Mononuclear cell (primary cell): ENCODE measurements around the gene ATAD2B. TPM values are rescaled to one million over a fixed set of nuclear protein-coding genes. Genes with fewer than 3 reads are reported as not detected.

Source experiments
- H3K27me3 ChIP-seq: 2 replicates; pipeline ENCODE4 v1.6.0; 2011; ENCODE audit warnings: low read length, control low read depth; ENCODE audit not compliant: insufficient read depth
- H3K4me1 ChIP-seq: 2 replicates; pipeline ENCODE4 v1.5.1; 2011; ENCODE audit warnings: mild to moderate bottlenecking, low read length, control low read depth; ENCODE audit not compliant: insufficient read depth
- H3K4me3 ChIP-seq: 2 replicates; pipeline ENCODE4 v1.5.1; 2011; ENCODE audit warnings: mild to moderate bottlenecking, low read length, moderate library complexity
- H3K9me3 ChIP-seq: 2 replicates; pipeline ENCODE4 v1.5.1; 2011; ENCODE audit warnings: low read depth, mild to moderate bottlenecking, control low read depth, low read length
- total RNA-seq: library from RNA; depleted of rRNA; stranded (reverse); fragments of >200 nt; gene quantifications from one replicate; pipeline ENCODE4 v1.2.3, GENCODE V29; 2012

The ATAD2B gene
- total RNA-seq, 1 donor = 55.2 TPM

- Histone ChIP-seq H3K4me1 (peaks cover 32% of the 10 kb centered on the region), H3K9me3 (no peaks in the 10 kb centered on the region), H3K27me3 (no peaks in the 10 kb centered on the region), H3K4me3 (peak overlapping the region; percentile 99)
These were observed 1.1 kb downstream of the ATAD2B start for GRCh38 chr2:23925702-23926289.

GRCh38 chr2:23924589-23925359 is 2.1 kb downstream of the ATAD2B start:
- H3K9me3 ChIP-seq = no peaks in the 10 kb centered on the region
- peaks cover 33% of the 10 kb centered on the region for H3K4me1 ChIP-seq
- H3K4me3 ChIP-seq = no peak overlapping the region
- H3K27me3 ChIP-seq = no peaks in the 10 kb centered on the region

- H3K4me1 ChIP-seq = peaks cover 17% of the 10 kb centered on the region
- H3K27me3 ChIP-seq = no peaks in the 10 kb centered on the region
- H3K4me3 ChIP-seq = no peak overlapping the region
- H3K9me3 ChIP-seq = no peaks in the 10 kb centered on the region
These were observed 8.0 kb downstream of the ATAD2B start for GRCh38 chr2:23918837-23919489.

GRCh38 chr2:23916727-23917405 is 10.1 kb downstream of the ATAD2B start:
- no peaks in the 10 kb centered on the region for H3K9me3 ChIP-seq
- H3K4me3 ChIP-seq = no peak overlapping the region
- no peaks in the 10 kb centered on the region for H3K27me3 ChIP-seq
- peaks cover 17% of the 10 kb centered on the region for H3K4me1 ChIP-seq

- no peak overlapping the region for H3K4me3 ChIP-seq
- H3K9me3 ChIP-seq = no peaks in the 10 kb centered on the region
- H3K27me3 ChIP-seq = no peaks in the 10 kb centered on the region
- H3K4me1 ChIP-seq = peaks cover 15% of the 10 kb centered on the region
These were observed 11.6 kb downstream of the ATAD2B start for GRCh38 chr2:23915327-23915726.

GRCh38 chr2:23912054-23912453 is 14.9 kb downstream of the ATAD2B start:
- Histone ChIP-seq H3K9me3 (no peaks in the 10 kb centered on the region), H3K27me3 (no peaks in the 10 kb centered on the region), H3K4me1 (peaks cover 7% of the 10 kb centered on the region), H3K4me3 (no peak overlapping the region)

- Histone ChIP-seq H3K4me3 (no peak overlapping the region), H3K4me1 (peaks cover 20% of the 10 kb centered on the region), H3K27me3 (no peaks in the 10 kb centered on the region), H3K9me3 (no peaks in the 10 kb centered on the region)
These were observed 21.8 kb downstream of the ATAD2B start for GRCh38 chr2:23905155-23905554.

GRCh38 chr2:23904692-23905091 is 22.2 kb downstream of the ATAD2B start:
- Histone ChIP-seq H3K27me3 (no peaks in the 10 kb centered on the region), H3K4me1 (peaks cover 20% of the 10 kb centered on the region), H3K9me3 (no peaks in the 10 kb centered on the region), H3K4me3 (no peak overlapping the region)

- no peak overlapping the region for H3K4me3 ChIP-seq
- H3K9me3 ChIP-seq = no peaks in the 10 kb centered on the region
- H3K27me3 ChIP-seq = no peaks in the 10 kb centered on the region
These were observed 22.7 kb downstream of the ATAD2B start for GRCh38 chr2:23904215-23904614.

GRCh38 chr2:23903034-23903433 is 23.9 kb downstream of the ATAD2B start:
- H3K4me1 ChIP-seq = peaks cover 20% of the 10 kb centered on the region
- no peaks in the 10 kb centered on the region for H3K27me3 ChIP-seq
- H3K9me3 ChIP-seq = no peaks in the 10 kb centered on the region
- H3K4me3 ChIP-seq = no peak overlapping the region

More at GRCh38 chr2:23904215-23904614, 22.7 kb downstream of the ATAD2B start:
- H3K4me1 ChIP-seq = peaks cover 20% of the 10 kb centered on the region

GRCh38 chr2:23901966-23902846 is 24.7 kb downstream of the ATAD2B start:
- H3K4me1 ChIP-seq = peaks cover 20% of the 10 kb centered on the region
- H3K9me3 ChIP-seq = no peaks in the 10 kb centered on the region
- H3K27me3 ChIP-seq = no peaks in the 10 kb centered on the region
- no peak overlapping the region for H3K4me3 ChIP-seq

GRCh38 chr2:23900541-23901322 is 26.2 kb downstream of the ATAD2B start:
- Histone ChIP-seq H3K27me3 (no peaks in the 10 kb centered on the region), H3K4me3 (no peak overlapping the region), H3K9me3 (no peaks in the 10 kb centered on the region), H3K4me1 (peaks cover 20% of the 10 kb centered on the region)

GRCh38 chr2:23900133-23900532 is 26.8 kb downstream of the ATAD2B start:
- Histone ChIP-seq H3K4me3 (no peak overlapping the region), H3K27me3 (no peaks in the 10 kb centered on the region), H3K9me3 (no peaks in the 10 kb centered on the region), H3K4me1 (peaks cover 17% of the 10 kb centered on the region)

GRCh38 chr2:23871206-23871605 is 55.7 kb downstream of the ATAD2B start:
- H3K27me3 ChIP-seq = no peaks in the 10 kb centered on the region
- no peaks in the 10 kb centered on the region for H3K9me3 ChIP-seq
- H3K4me3 ChIP-seq = no peak overlapping the region
- H3K4me1 ChIP-seq = no peaks in the 10 kb centered on the region
